ENCODE data around the gene PRCC.

PRCC gene, protein sequence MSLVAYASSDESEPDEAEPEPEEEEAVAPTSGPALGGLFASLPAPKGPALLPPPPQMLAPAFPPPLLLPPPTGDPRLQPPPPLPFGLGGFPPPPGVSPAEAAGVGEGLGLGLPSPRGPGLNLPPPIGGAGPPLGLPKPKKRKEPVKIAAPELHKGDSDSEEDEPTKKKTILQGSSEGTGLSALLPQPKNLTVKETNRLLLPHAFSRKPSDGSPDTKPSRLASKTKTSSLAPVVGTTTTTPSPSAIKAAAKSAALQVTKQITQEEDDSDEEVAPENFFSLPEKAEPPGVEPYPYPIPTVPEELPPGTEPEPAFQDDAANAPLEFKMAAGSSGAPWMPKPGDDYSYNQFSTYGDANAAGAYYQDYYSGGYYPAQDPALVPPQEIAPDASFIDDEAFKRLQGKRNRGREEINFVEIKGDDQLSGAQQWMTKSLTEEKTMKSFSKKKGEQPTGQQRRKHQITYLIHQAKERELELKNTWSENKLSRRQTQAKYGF

DNA sequence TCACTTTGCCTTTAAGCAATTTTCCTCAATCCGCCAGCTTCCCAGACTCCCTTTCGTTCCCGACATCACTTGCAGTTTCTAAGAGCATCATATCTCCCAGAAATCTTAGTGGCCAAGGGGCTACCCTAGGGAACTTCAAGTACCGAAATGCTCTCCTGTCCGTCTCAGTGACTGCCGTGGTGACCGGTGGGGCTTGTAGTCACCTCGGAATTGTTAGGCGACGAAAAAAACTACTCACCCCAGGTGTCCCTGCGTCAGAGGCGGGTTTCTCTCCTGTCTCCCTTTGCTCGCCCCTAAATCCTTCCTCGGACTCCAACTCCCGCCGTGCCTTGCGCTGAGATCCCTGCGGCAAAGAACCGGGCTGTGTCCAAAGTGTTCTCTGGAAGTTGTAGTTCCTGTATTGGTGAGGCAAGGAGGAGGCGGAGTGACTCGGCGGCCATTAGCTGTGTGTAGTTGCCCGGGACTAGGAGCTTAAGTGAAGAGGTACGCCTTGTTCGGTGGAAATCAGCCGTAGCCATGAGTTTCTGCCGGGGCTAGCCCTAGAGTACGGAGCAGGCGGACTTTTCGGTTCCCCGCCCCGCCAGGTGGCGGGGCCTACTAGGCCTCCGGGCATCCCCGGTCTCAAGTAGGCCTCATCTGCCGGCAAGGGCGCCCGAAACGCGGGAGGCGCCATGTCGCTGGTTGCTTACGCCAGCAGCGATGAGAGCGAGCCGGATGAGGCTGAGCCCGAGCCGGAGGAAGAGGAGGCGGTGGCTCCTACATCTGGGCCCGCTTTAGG lies at the start of gene PRCC:
Gene PRCC (plus strand): TSS at position 435 of the 778 bp plus-strand sequence. CDS start 237 bp downstream, at position 672.
- Histone ChIP-seq H3K4me3 (ENCODE audit: low read depth, low read length) (peak within 1 kb of the TSS; percentile 94), H3K9me3 (ENCODE audit: severe bottlenecking) (no peaks in the 10 kb centered on the region), H3K36me3 (peaks cover 32% of the 10 kb centered on the region), H3K27ac (peak within 1 kb of the TSS; percentile 96), H3K27me3 (ENCODE audit: insufficient read depth, low read depth, severe bottlenecking) (no peaks in the 10 kb centered on the region)
- TF ChIP-seq, protein P1, sequence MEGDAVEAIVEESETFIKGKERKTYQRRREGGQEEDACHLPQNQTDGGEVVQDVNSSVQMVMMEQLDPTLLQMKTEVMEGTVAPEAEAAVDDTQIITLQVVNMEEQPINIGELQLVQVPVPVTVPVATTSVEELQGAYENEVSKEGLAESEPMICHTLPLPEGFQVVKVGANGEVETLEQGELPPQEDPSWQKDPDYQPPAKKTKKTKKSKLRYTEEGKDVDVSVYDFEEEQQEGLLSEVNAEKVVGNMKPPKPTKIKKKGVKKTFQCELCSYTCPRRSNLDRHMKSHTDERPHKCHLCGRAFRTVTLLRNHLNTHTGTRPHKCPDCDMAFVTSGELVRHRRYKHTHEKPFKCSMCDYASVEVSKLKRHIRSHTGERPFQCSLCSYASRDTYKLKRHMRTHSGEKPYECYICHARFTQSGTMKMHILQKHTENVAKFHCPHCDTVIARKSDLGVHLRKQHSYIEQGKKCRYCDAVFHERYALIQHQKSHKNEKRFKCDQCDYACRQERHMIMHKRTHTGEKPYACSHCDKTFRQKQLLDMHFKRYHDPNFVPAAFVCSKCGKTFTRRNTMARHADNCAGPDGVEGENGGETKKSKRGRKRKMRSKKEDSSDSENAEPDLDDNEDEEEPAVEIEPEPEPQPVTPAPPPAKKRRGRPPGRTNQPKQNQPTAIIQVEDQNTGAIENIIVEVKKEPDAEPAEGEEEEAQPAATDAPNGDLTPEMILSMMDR (IDR thresholded peaks at IDR 0.05; ENCODE audit: low read depth, low read length): no peak
- DNase-seq: peak; percentile 100

DNA sequence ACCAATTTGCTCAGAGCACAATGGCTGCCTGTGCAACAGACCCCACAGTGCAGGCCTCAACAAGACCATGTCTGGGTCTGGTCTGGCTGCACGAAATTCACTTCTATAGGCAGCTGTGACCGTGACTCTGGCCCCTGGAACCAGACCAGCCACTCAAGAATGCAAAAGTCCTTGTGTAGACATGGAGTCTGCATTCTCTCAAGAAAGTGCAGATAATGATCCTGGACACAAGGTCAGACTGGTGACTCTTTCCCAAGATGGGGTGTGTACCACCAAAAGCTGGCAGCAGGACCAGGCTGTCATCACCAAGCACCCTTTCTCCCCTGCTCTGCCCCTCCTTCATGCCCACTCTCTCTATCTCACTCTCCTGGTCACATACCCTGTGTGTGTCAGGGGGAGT lies 46.2 kb upstream of the PRCC start:
- H3K27ac ChIP-seq: no peak overlapping the region
- no peaks in the 10 kb centered on the region for H3K27me3 ChIP-seq (ENCODE audit: insufficient read depth, low read depth, severe bottlenecking)
- no peak overlapping the region for H3K4me3 ChIP-seq (ENCODE audit: low read depth, low read length)
- TF ChIP-seq, protein P1 (IDR thresholded peaks at IDR 0.05; ENCODE audit: low read depth, low read length): no peak
- DNase-seq: no peak
- no peaks in the 10 kb centered on the region for H3K9me3 ChIP-seq (ENCODE audit: severe bottlenecking)
- peaks cover 63% of the 10 kb centered on the region for H3K36me3 ChIP-seq

DNA sequence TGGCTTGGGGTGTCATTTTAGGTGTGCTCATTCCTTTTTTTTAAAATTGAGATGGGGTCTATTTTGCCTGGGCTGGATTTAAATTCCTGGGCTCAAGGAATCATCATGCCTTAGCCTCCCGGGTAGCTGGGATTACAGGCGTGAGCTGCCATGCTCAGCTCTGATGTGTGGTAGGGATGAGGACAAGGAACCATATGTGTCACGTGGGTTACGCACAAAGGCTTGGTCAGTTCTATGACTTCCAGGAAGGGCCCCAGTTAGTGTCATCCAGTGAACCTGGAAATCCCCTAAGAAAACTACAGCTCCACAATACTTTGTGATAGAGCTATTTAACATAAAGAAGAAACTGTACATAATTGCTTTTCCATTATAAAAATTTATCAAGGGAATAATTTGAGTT lies 45.8 kb upstream of the PRCC start:
- H3K9me3 ChIP-seq (ENCODE audit: severe bottlenecking): no peaks in the 10 kb centered on the region
- no peak overlapping the region for H3K27ac ChIP-seq
- no peak overlapping the region for H3K4me3 ChIP-seq (ENCODE audit: low read depth, low read length)
- H3K27me3 ChIP-seq (ENCODE audit: insufficient read depth, low read depth, severe bottlenecking): no peaks in the 10 kb centered on the region
- TF ChIP-seq, protein P1 (IDR thresholded peaks at IDR 0.05; ENCODE audit: low read depth, low read length): no peak
- DNase-seq: no peak
- H3K36me3 ChIP-seq: peaks cover 67% of the 10 kb centered on the region

DNA sequence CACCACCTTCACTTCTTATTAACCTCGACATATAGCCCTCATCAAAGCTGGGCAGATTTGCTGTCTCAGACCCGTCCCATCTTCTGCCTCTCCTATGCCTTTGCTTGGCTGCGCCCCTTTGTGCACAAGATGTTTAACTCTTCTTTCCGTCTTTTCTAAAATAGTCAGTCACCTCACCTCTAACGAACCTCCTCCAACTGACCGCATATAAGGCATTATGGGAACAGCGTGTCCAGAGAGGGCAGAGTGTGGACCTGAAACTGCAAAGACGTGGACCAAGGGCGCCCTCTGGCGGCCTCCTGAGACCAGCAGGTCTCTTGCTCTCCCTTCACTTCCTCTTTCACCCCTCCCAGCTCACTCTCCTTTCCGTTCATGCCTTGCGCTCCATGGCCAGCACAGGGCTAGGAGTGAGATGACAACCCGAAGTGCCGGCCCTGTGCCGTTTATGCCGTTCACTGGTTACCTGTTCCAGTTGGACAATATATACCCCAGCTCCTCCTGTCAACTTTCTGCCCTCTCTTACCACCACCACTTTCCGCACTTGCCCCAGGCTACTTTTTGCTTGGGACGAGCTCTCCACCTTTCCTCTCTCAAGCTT lies 41.6 kb upstream of the PRCC start:
- TF ChIP-seq, protein P1 (IDR thresholded peaks at IDR 0.05; ENCODE audit: low read depth, low read length): peak; percentile 100
- Histone ChIP-seq H3K36me3 (peaks cover 76% of the 10 kb centered on the region), H3K27ac (peak overlapping the region; percentile 11)

DNA sequence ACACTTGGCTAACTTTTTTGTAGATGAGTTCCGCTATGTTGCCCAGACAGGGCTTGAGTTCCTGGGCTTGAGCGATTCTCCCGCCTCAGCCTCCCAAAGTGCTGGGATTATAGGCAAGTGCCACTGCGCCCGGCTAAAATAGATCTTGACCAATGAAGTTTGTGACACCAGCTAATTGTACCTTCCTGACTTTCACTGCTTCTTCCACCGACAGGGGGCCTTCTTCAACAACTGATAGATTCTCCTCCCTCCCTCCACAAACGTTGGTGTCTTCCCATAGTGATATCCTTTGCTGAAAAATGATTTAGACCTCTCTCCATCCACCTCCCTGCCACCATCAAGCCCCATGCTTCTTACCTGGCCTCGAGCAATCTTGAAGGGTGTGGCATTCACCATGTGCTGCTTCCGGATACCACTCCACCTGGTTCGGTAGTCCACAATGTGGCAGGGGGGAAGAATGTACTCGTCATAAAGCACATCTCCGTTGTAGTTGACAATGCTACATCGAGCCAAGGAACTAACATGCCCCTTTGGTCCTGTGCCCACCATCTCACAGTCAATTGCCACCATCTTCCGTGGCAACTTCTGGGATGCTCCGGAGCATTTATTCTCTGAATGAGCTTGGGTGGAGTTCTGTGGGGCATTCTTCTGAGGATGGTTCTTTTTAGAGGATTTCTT lies 40.6 kb upstream of the PRCC start:
- Histone ChIP-seq H3K27ac (no peak overlapping the region; the same call in 1 of the 2 replicates), H3K27me3 (ENCODE audit: insufficient read depth, low read depth, severe bottlenecking) (no peaks in the 10 kb centered on the region), H3K36me3 (peaks cover 67% of the 10 kb centered on the region), H3K4me3 (ENCODE audit: low read depth, low read length) (no peak overlapping the region), H3K9me3 (ENCODE audit: severe bottlenecking) (no peaks in the 10 kb centered on the region)
- TF ChIP-seq, protein P1 (IDR thresholded peaks at IDR 0.05; ENCODE audit: low read depth, low read length): peak; percentile 88
- DNase-seq: peak; percentile 89

More for the DNA sequence above, 41.6 kb upstream of the PRCC start:
- DNase-seq: peak; percentile 96
- Histone ChIP-seq H3K27me3 (ENCODE audit: insufficient read depth, low read depth, severe bottlenecking) (no peaks in the 10 kb centered on the region), H3K9me3 (ENCODE audit: severe bottlenecking) (no peaks in the 10 kb centered on the region), H3K4me3 (ENCODE audit: low read depth, low read length) (no peak overlapping the region)

All from WERI-Rb-1 (cell line).